HG02870 (cell line): ENCODE data around the gene ART4.

Experiments used
- ATAC-seq: cut with Tn5 transposase; IDR thresholded peaks from one replicate; pipeline ENCODE4 v1.9.1; 2021; ENCODE audit warnings: mild to moderate bottlenecking, moderate library complexity; ENCODE audit not compliant: unreplicated experiment

ART4 gene

DNA sequence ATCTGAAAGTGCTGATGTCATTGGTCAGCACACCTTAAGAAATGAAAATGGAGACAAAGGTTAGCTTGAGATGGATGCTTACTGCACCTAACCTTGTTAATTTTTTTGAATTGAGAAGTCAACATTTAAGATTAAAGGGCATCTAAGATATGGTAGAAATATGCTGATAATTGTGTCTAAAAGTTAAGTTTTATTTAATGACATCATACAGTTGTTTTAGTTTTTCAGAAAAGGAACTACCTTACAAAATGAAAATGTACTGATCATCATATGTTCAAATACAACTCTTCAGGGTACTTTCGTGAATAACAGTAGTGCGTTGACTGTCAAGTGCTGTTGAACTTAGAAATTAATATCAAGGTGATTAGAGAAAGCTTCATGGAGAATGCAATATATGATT lies 31.8 kb downstream of the ART4 start:
- ATAC-seq = no peak

DNA sequence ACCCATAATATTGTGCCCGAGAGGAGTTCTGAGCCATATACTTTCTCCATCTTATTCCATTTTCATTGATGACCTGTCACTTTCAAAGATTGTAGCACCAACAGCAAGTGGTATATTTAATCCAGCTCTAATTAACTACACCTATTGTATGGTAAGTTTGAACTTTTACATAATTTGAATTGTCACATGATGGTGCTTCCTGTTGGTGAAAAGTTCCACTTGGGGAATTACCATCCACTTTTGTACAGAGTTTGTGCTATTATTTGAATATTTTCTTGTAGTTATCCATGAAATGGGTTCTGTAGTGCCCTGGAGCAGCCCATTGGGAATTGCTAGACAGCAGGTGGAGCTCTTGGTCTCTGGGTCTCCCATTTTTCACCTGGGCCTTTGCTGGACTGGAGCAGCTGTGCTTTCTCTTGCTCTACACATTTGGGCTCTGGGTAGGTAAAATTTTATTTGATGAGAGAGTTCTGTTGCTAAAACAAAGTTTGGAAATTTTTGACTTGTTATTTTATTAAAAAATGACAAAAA lies 32.3 kb downstream of the ART4 start:
- no peak for ATAC-seq

- no peak for ATAC-seq
These were observed 33.0 kb downstream of the ART4 start for GRCh38 chr12:14810167-14810952.

GRCh38 chr12:14803830-14804160 lies 39.5 kb downstream of the ART4 start:
- peak; percentile 8 for ATAC-seq

DNA sequence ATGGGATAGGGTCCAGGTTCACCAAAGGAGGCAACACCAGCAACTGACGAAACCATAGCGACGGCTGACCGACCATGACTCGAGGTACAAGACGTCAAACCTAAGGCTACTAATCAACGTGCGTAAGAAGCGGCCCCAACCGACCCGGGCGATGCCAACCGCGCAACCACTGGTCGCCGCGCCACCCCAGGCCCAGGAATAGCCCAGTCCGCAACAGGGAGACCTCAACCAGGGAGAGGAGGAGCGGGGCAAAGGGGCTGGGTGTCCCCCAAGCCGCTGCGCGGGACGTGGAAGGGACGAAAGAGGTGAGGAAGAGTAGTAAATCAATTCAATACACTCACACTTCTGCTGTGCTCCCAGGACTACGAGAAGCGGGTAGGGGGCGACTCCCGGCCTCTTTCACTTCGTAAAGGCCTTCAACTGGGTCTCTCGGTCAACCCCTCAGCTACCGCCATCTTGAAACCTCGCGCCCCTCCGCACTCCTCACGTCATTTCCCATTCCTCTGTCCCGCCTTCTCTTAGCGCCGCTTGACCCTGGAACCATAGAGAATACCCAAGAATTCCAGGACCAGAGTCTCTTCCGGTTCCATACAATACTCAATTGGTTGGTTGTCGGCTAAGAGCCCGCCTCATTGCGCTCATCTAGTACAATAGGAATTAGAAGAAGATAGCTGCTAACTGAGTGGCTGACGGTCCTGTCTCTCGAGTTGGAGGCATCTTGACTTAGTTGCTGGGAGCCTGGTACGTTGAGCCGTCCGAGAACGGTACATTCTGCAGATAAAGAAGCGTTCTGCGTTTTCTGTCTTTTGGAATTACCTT lies 40.1 kb downstream of the ART4 start, which contains the start of the genes C12orf60 and WBP11:
Gene C12orf60, plus strand, starts transcription at position 660 of the 819 bp plus-strand sequence. CDS start 19,266 bp downstream, outside the sequence.
Gene WBP11, minus strand, starts transcription at position 468 of the 819 bp plus-strand sequence. CDS start 2,095 bp downstream, outside the sequence.
- peak; percentile 99 for ATAC-seq

- no peak for ATAC-seq
These were observed 40.7 kb downstream of the ART4 start for GRCh38 chr12:14802721-14803010.

DNA sequence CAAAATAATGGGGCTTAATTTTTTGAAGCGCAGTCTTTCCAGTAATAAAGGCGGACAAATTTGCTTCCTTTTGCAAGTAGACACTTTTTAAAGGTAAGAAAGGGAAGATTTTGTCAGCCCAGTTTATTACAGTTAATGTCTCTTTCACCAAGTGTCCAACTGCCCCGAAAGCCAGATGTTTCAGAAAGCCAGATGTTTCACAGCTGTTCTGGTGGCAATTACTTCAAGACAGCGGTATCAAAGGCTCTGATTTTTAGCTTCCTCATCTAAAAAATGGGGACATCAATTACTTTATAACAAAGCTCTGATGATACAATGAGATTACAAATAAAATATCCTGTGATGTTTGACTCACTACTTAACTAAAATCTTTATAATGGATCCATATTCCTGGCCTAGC lies 41.1 kb downstream of the ART4 start:
- ATAC-seq = no peak

DNA sequence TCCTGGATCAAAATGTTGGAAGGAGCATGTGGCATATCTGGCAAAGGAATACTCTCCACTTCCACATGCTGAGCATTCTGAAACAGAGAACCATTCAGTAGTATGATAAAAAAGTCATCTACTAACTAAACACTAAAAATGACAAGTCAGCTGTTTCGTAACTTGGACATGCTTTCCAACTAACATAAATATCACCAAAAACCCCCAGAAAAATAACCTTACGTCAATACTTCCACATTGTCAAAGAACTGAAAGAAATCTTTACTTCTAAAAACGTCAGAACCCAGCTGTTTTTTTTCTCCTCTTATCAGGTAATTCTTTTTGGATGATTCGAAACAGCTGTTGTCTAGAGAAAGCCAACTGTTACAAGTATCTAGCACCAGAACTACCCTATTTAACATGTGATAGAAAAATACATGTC lies 48.3 kb downstream of the ART4 start:
- ATAC-seq = no peak

DNA sequence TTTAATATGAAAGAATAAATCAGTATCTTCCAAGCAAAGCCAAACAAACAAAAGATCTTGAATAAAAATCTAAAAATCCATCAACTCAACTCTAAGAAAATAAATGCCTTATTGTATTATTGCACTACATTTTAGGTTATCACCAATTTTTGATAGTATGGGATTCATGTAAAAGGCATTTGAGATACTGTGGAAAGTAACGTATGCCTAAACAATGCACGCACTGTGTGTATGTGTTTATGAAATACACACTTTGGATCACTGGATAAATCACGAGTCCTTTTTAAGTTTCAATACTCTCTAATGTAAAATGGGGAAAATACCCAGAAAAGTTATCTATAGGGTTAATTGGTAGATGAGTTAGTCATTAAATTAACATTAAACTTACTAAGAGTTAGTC lies 57.8 kb downstream of the ART4 start:
- no peak for ATAC-seq

DNA sequence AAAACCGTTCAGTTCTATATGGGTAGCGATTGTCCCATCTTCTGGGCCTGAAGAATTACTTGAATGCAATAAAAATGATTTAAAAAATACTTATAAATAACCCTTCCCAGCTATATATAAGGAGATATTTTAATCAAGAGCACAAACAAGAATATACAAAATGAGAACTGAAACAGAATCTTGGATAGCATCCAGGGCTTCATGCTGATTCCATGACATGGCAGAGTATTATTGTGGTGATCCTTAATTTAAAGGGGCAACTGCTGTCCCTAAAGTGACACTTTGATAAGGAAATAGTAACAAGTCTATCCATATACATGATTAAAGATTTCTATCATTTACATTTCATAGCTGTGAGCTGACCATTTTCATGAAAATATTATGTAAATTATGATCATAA lies 58.9 kb downstream of the ART4 start:
- no peak for ATAC-seq

- ATAC-seq = no peak
These were observed 60.6 kb downstream of the ART4 start for GRCh38 chr12:14782756-14783155.

DNA sequence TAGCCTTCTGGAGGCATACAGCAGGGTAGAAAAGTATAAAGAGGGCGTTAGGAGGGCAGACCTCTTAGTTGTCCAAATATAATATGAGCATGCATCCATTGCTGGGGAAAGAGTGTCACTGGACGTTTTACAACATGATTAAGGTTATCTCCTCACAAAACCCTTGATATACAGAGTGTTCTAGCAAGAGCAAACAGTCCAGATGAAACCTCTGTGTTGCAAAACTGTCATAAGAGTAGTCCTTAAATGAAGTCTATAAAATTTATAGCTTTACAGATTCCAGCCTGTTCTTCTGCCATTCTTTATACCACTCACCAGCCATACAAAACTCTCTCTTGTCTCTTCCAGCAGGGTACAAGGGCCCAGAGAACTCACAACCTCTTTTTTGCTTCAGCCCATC lies 61.8 kb downstream of the ART4 start:
- no peak for ATAC-seq

- no peak for ATAC-seq
These were observed 62.5 kb downstream of the ART4 start for GRCh38 chr12:14780859-14781258.

DNA sequence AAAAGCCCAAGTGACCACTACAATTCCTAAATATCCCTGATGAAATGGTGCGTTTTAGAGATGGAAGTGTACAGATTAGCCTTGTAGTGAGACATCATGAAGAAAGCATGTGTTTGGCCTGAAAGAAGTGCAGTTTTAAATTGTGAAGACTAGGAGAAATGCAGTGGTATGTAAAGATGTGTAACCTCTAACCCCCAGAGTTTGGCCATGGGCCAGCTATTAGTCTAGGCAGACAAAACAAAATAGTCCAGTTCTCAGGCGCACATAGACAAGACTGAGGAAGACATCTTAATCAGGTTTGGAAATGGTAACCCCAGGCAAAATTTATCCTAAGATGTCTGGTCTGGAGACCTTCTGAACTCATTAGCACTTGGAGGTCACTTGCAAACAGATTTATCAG lies 63.5 kb downstream of the ART4 start:
- ATAC-seq = no peak

GRCh38 chr12:14777271-14777670 lies 66.1 kb downstream of the ART4 start:
- ATAC-seq = no peak

DNA sequence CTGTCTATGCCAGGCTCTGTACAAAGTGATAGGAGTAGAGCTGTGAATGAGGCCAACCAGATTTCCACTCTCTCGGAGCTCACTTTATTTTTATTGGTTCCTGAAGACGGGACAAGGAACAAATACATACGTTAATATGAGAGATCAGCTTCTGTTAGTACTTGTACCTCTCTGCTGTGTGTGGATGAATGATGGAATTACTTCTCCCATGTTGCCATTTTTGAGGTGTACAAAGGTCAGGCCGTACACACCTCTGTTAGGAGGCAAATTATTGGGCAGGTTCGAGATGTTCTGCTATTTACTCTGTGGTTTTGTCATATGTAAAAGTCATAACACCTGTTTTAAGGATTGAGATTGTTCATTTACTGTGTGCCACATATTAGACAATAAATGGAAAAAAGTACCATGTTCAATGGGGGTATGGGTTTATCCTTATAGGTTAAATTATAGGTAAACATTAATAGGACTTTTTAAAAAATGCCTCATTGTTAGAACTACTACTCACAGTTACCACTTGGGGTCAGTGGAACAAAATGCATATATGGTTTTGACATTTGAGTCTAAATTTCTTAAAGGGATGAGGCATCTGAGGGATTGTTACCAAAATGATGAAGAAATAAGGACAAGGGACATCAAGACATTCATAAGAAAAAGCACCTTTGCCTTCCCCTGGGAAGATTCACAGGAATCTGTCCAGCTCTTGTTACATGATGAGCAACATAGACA lies 66.9 kb downstream of the ART4 start:
- no peak for ATAC-seq

GRCh38 chr12:14775636-14775980 lies 67.7 kb downstream of the ART4 start:
- ATAC-seq = no peak
